Effector memory CD8-positive, alpha-beta T cell (primary cell): Measurements from ENCODE around the gene GABPA.
"Not testable (repeated sequence)": the region's sequence is repeated elsewhere in the genome, so short reads cannot be mapped to it uniquely, and the experiment has no call there.

Experiments
- ATAC-seq: fragments of 150-1000 bp; cut with Tn5 transposase; replicated peaks from 2 replicates; pipeline ENCODE4 v1.10.0; 2021; ENCODE audit warnings: mild to moderate bottlenecking, moderate library complexity
- DNase-seq, 3 experiments: peaks; one replicate each; pipeline ENCODE4 v3.0.0; 2021
- H3K27ac Mint-ChIP-seq, 2 donors: one replicate each; pipeline ENCODE4 v1.8.0; 2022; ENCODE audit warnings: mild to moderate bottlenecking in 2 of 2, mixed read lengths in 2 of 2, moderate library complexity in 2 of 2
- H3K27me3 Mint-ChIP-seq, 2 donors: one replicate each; pipeline ENCODE4 v1.8.0; 2022; ENCODE audit warnings: mixed read lengths in 2 of 2
- H3K36me3 Mint-ChIP-seq: one replicate; pipeline ENCODE4 v1.8.0; 2022; ENCODE audit warnings: mild to moderate bottlenecking, moderate library complexity, mixed read lengths; ENCODE audit not compliant: insufficient read depth
- H3K4me1 Mint-ChIP-seq, 2 donors: one replicate each; pipeline ENCODE4 v1.8.0; 2022; ENCODE audit warnings: low read depth in 2 of 2, mixed read lengths in 2 of 2
- H3K4me3 Mint-ChIP-seq, 2 donors: one replicate each; pipeline ENCODE4 v1.8.0; 2022; ENCODE audit warnings: mild to moderate bottlenecking in 2 of 2, mixed read lengths in 2 of 2, moderate library complexity in 2 of 2
- H3K9me3 Mint-ChIP-seq, 2 donors: one replicate each; pipeline ENCODE4 v1.8.0; 2022; ENCODE audit warnings: mixed read lengths in 2 of 2

GABPA gene

DNA sequence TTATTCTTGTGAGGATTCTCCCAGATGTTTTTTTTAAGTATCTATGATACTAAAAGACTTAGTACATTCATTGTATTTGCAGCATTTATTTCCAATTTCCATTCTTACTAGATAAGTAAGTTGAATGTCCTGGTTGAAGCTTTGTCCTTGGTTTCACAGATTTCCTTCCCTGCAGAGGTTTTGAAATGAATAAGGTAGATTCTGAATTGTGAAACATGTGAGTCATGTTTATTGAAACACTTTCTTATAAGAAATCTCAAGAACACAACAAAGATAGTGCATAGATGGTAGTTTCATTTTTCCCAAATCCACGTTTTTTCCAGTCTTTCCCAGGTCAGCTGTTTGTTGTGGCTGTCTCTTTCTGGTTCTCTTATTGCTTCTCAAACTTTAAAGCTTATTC is 24.8 kb downstream of the GABPA start:
- peaks cover 77% of the 10 kb centered on the region for H3K36me3 Mint-ChIP-seq
- no peaks in the 10 kb centered on the region for H3K9me3 Mint-ChIP-seq
- no peaks in the 10 kb centered on the region for H3K27me3 Mint-ChIP-seq
- H3K4me1 Mint-ChIP-seq = peaks cover 9 to 22% of the 10 kb centered on the region in 2 donors
- no peak overlapping the region for H3K4me3 Mint-ChIP-seq
- no peak for DNase-seq
- ATAC-seq = no peak
- H3K27ac Mint-ChIP-seq = peak overlapping the region in 1 of 2 donors; percentile 56

DNA sequence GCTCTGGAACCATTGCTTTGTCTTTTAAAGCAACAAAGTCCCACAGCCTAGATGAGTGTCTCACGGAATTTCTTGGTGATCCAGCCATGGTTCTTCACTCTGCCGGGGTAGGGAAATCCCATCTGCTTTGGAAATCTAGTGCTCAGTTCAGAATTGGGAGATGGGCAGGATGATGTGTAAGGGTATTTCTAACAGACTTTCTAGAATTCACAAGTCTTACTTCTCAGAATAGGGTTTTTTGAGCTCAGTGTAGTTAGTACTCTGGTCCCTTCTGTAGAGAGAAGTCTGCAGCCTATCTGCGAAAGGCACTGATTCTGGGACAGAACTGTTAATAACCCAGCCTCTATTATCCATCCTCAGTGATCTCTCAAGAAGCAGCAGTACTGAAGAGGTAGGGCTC is 25.3 kb downstream of the GABPA start:
- ATAC-seq (no peak), DNase-seq (no peak)
- peaks cover 76% of the 10 kb centered on the region for H3K36me3 Mint-ChIP-seq
- no peaks in the 10 kb centered on the region for H3K9me3 Mint-ChIP-seq
- peaks cover 9 to 22% of the 10 kb centered on the region in 2 donors for H3K4me1 Mint-ChIP-seq
- no peaks in the 10 kb centered on the region for H3K27me3 Mint-ChIP-seq
- peak overlapping the region in 1 of 2 donors; percentile 56 for H3K27ac Mint-ChIP-seq
- H3K4me3 Mint-ChIP-seq = no peak overlapping the region

DNA sequence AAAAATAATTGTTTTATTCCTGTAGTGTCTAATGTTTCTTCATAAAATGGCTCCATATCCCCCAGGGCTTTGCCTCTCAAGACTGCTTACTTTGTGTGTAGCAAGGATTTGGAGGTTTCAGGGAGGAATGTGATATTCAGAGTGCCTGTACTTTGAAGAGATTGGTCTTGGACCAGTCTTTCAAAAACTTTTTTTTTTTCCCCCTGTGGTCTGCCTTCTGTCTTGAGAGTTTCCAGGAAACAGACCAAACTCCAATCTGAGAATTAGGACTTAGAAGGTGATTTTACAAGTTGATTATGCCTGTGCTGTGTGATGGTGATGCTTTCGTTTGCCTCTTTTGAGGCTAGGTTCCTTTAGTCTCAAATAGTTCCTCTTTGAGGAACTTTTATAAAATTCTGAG is 25.9 kb downstream of the GABPA start:
- no peak for DNase-seq
- no peak overlapping the region for H3K4me3 Mint-ChIP-seq
- peaks cover 80% of the 10 kb centered on the region for H3K36me3 Mint-ChIP-seq
- H3K9me3 Mint-ChIP-seq = no peaks in the 10 kb centered on the region
- ATAC-seq = no peak
- no peak overlapping the region for H3K27ac Mint-ChIP-seq
- H3K4me1 Mint-ChIP-seq = peaks cover 8 to 20% of the 10 kb centered on the region in 2 donors
- H3K27me3 Mint-ChIP-seq = no peaks in the 10 kb centered on the region

DNA sequence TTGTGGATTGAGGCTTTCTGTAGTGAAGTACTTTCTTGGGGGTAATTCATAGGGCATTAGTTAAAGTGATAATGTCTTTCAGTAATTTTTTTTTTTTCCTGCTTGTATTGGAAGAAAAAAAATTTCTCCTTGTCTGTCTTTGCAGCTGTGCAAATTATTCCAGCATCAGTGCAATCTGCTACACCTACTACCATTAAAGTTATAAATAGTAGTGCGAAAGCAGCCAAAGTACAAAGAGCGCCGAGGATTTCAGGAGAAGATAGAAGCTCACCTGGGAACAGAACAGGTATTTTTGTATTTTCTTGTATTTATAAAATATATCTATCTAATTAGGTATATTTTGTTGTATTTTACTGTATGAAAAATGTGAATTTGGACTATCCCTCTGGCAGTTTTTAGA is 29.3 kb downstream of the GABPA start:
- ATAC-seq (no peak), DNase-seq (no peak)
- no peak overlapping the region for H3K27ac Mint-ChIP-seq
- H3K4me1 Mint-ChIP-seq = peaks cover 0 to 6% of the 10 kb centered on the region in 2 donors
- peaks cover 84% of the 10 kb centered on the region for H3K36me3 Mint-ChIP-seq
- H3K27me3 Mint-ChIP-seq = no peaks in the 10 kb centered on the region
- H3K4me3 Mint-ChIP-seq = no peak overlapping the region
- no peaks in the 10 kb centered on the region for H3K9me3 Mint-ChIP-seq

DNA sequence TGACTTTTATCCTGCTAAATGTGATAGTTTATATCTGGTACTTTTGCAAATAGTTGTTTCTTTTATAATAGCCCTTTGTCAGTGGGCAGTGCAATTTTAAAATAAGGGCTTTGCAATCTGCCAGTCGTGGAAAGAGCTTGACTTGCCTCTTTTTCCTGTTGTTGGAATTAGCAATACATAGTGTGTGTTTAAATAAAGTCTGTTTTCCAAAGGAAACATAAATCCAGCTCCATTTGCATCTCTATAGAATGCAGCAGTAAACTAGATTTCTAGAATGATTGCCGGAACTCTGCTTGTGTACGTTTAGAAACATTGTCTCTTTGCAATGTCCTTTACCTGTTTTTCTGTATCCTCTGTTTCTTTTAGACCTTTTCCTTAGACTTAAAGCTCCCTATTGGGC is 33.1 kb downstream of the GABPA start:
- Mint-ChIP-seq H3K4me1 (no peaks in the 10 kb centered on the region), H3K9me3 (no peaks in the 10 kb centered on the region), H3K27me3 (no peaks in the 10 kb centered on the region), H3K4me3 (no peak overlapping the region), H3K36me3 (peaks cover 57% of the 10 kb centered on the region), H3K27ac (no peak overlapping the region)
- no peak for DNase-seq
- no peak for ATAC-seq

DNA sequence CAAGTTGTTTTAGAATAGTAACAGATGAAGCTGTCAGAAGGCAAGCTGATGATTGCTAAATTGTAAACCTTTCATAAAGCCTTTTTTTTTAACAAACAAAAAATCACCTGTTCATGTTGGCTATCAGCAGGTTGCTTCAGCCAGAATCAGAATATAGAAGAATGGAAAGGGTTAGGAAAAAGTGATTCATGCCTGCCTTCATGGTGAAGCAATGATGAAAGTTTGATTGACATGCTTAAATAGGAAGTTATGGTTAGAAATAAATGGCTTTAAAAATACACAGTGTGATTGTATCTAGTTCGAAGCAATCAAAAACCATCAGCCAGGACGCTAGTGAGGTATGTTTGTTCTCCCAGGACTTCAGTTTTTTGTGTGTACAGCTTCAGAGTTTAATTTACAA is 37.9 kb downstream of the GABPA start:
- no peaks in the 10 kb centered on the region for H3K4me1 Mint-ChIP-seq
- H3K4me3 Mint-ChIP-seq = no peak overlapping the region
- DNase-seq (no peak), ATAC-seq (no peak)
- no peak overlapping the region for H3K27ac Mint-ChIP-seq
- peaks cover 13% of the 10 kb centered on the region for H3K36me3 Mint-ChIP-seq
- no peaks in the 10 kb centered on the region for H3K9me3 Mint-ChIP-seq
- H3K27me3 Mint-ChIP-seq = no peaks in the 10 kb centered on the region

DNA sequence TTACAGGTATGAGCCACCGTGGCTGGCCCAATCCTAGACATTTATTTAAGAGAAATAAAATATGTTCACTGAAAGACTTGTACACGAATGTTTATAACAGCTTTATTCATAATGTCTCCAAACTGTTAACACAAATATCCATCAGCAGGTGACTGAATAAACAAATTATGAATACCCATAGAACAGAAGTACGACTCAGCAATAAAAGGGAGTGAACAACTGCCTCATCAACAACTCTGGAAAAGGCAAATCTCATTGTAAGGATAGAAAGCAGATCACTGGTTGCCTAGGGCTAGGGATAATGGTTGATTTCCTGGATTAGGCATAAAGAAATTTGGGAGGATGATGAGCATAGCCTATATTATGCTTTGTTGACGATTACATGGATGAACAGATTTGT is 41.7 kb downstream of the GABPA start:
- H3K36me3 Mint-ChIP-seq = no peaks in the 10 kb centered on the region
- DNase-seq (no peak), ATAC-seq (no peak)
- H3K27me3 Mint-ChIP-seq = no peaks in the 10 kb centered on the region
- H3K4me1 Mint-ChIP-seq = no peaks in the 10 kb centered on the region
- H3K4me3 Mint-ChIP-seq = no peak overlapping the region
- no peak overlapping the region for H3K27ac Mint-ChIP-seq
- H3K9me3 Mint-ChIP-seq = no peaks in the 10 kb centered on the region

DNA sequence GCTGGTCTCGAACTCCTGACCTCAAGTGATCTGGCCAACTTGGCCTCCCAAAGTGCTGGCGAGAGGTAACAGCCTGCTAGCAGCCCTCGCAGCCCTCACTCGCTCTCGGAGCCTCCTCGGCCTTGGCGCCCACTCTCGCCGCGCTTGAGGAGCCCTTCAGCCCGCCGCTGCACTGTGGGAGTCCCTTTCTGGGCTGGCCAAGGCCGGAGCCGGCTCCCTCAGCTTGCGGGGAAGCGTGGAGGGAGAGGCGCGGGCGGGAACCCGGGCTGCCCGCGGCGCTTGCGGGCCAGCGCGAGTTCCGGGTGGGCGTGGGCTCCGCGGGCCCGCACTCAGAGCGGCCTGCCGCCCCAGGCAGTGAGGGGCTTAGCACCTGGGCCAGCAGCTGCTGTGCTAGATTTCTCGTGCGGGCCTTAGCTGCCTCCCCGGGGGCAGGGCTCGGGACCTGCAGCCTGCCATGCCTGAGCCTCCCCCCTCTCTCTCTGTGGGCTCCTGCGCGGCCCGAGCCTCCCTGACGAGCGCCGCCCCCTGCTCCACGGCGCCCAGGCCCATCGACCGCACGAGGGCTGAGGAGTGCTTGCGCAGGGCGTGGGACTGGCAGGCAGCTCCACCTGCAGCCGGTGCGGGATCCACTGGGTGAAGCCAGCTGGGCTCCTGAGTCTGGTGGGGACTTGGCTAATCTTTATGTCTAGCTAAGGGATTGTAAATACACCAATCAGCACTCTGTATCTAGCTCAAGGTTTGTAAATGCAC is 43.5 kb downstream of the GABPA start:
- H3K27ac Mint-ChIP-seq, H3K27me3 Mint-ChIP-seq, H3K4me1 Mint-ChIP-seq, H3K36me3 Mint-ChIP-seq, H3K9me3 Mint-ChIP-seq, H3K4me3 Mint-ChIP-seq, DNase-seq, ATAC-seq: not testable (repeated sequence)

DNA sequence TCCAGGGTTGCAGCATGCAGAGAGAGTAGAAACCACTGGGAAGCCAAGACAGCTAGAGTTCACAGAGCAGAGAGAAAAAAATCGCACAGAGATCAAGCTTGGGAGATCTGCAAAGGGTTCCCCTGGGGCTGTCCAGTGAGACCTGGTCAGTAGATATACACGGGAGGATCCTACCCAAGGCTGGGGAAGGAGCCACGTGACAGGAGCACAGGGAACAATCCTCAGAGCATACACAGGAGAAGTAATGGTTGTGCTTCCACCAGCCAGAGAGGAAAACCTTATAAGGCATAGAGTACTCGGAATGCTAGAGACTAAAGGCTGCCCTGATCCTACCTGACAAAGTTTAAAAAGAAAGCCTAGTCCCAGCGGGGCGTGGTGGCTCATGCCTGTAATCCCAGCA is 53.9 kb downstream of the GABPA start:
- no peak for ATAC-seq
- Mint-ChIP-seq H3K27me3 (peaks cover 27 to 41% of the 10 kb centered on the region in 2 donors), H3K27ac (no peak overlapping the region), H3K9me3 (no peaks in the 10 kb centered on the region), H3K36me3 (no peaks in the 10 kb centered on the region), H3K4me1 (peaks cover 3 to 17% of the 10 kb centered on the region in 2 donors), H3K4me3 (no peak overlapping the region)
- DNase-seq = no peak

DNA sequence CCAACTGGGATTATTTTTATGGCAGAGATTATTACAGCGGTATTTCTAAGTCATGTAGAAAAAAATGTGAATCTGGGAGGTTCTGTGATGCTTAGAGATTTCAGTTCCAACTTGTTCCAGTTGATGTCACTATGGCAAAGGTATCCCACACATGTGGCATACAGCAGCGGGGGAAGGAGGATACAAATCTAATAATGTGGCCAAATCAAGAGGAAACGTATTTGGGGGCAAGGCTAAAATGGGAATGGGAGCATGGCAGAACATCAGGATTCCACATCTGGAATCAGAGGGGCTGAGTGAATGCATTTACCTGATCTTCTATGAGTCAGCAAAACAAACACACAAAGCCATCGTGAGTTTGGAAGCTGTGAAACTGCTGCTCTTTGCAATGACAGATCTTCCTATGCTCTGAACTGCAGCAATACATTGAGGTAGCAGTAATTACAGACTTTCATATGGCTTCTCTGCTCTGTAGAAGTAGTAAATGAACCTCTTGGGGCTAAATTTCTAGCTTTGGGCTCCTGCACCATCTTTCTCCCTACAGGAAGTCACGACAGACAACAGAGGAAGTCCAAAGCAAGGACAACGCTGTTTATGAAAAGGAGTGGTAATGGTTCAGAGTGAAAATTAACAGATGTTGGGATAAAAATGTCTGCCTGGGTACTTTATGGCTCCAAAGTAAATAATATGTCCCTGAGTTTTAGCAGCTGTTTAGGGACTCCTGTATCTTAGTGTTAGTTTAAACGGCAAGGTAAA is 55.5 kb downstream of the GABPA start:
- no peak for DNase-seq
- Mint-ChIP-seq H3K9me3 (no peaks in the 10 kb centered on the region), H3K27ac (no peak overlapping the region), H3K36me3 (no peaks in the 10 kb centered on the region), H3K27me3 (peaks cover 31 to 42% of the 10 kb centered on the region in 2 donors), H3K4me1 (peaks cover 3 to 17% of the 10 kb centered on the region in 2 donors), H3K4me3 (peak overlapping the region; percentile 48 to 57)
- peak; percentile 47 for ATAC-seq

DNA sequence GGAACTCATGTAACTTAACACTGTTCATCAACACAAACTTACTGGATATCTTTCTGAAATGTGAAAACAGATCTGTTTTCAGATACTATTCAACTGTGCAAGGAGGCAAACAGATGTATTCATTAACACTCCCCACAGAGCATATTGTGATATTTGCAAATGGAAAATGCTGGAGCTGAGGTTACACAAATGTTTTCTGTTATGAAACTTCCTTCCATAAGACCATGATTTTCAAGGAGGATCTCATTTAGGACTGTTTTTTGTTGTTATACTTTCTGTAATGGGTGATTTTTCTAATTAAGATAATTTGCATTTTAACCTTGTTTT is 56.1 kb downstream of the GABPA start:
- Mint-ChIP-seq H3K4me1 (peaks cover 3 to 17% of the 10 kb centered on the region in 2 donors), H3K9me3 (no peaks in the 10 kb centered on the region), H3K36me3 (no peaks in the 10 kb centered on the region), H3K27me3 (peaks cover 36 to 42% of the 10 kb centered on the region in 2 donors), H3K27ac (no peak overlapping the region), H3K4me3 (peak overlapping the region; percentile 48 to 57)
- DNase-seq (no peak), ATAC-seq (no peak)

DNA sequence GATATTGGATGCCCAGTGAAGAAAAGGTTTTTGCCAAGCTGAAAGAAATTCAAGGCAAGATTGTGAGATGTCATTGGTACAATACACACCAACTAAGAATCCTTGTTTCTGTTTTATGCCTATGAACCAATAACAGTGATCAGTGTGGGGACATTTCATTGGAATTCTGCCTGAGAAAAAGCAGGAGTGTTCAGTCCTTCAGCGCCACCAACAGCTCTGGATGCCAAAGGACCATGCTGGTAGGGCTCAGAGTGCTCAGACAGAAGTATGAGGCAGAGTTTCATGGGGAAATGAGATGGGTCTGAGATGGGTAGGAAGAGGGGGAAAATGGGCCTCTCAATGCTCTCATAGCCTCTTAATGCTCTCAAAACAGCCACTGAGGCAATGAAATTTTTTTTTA is 56.5 kb downstream of the GABPA start:
- no peak for DNase-seq
- H3K9me3 Mint-ChIP-seq = no peaks in the 10 kb centered on the region
- ATAC-seq = no peak
- no peaks in the 10 kb centered on the region for H3K36me3 Mint-ChIP-seq
- peaks cover 3 to 17% of the 10 kb centered on the region in 2 donors for H3K4me1 Mint-ChIP-seq
- H3K4me3 Mint-ChIP-seq = no peak overlapping the region
- H3K27me3 Mint-ChIP-seq = peaks cover 37 to 38% of the 10 kb centered on the region in 2 donors
- peak overlapping the region in 1 of 2 donors; percentile 41 for H3K27ac Mint-ChIP-seq

DNA sequence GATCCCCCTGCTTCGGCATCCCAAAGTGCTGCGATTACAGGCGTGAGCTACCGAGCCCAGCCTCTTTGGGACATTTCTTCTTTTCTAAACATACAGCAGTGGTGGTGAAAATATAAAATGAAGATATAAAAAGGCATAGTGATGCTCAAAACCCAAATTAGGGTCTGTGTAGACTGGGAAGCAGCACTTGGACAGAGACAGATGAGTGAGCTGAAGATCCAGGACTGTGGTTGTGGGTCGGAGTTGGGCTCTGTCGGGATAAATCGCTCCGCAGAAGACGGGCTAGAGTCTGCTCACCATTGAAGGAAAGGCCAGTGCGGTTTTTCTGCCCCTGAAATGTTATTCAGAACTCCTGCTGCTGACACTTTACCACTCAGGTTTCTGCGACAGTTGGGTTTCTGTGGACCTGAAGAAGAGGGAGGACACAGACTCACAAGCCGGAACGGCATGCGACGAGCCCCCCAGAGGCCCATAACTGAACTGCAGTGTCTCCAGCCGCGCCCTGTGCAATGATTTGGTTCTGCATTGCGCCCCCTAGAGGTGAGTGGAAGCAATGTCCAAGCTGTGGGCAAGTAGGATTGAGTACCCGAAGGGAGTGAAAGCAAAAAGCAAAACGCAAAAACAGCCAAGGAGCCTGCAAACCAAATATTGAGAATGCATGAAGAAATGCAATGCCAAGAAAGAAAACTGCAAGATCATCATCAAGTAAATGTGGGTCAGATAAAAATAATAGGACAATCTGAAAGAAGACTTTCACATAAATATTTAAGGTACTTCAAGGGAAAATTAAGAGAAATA is 66.6 kb downstream of the GABPA start:
- ATAC-seq (peak; percentile 100), DNase-seq (peak; percentile 80 to 83 (median 83))
- Mint-ChIP-seq H3K27ac (no peak overlapping the region), H3K4me3 (peak overlapping the region; percentile 16 to 39), H3K27me3 (peaks cover 14 to 34% of the 10 kb centered on the region in 2 donors), H3K36me3 (no peaks in the 10 kb centered on the region), H3K4me1 (peaks cover 4 to 7% of the 10 kb centered on the region in 2 donors), H3K9me3 (no peaks in the 10 kb centered on the region)
